Thoracic aorta endothelial cell (primary cell): ENCODE data around the gene EEIG1. TPM values are rescaled to one million over a fixed set of nuclear protein-coding genes. Genes with fewer than 3 reads are reported as not detected.

Experiments used
- total RNA-seq: library from RNA; depleted of rRNA; stranded (reverse); fragments of >200 nt; gene quantifications from 2 replicates; pipeline ENCODE4 v1.2.3, GENCODE V29; 2012

Gene EEIG1
- total RNA-seq: 6.4 and 8.2 TPM in 2 replicates

DNA sequence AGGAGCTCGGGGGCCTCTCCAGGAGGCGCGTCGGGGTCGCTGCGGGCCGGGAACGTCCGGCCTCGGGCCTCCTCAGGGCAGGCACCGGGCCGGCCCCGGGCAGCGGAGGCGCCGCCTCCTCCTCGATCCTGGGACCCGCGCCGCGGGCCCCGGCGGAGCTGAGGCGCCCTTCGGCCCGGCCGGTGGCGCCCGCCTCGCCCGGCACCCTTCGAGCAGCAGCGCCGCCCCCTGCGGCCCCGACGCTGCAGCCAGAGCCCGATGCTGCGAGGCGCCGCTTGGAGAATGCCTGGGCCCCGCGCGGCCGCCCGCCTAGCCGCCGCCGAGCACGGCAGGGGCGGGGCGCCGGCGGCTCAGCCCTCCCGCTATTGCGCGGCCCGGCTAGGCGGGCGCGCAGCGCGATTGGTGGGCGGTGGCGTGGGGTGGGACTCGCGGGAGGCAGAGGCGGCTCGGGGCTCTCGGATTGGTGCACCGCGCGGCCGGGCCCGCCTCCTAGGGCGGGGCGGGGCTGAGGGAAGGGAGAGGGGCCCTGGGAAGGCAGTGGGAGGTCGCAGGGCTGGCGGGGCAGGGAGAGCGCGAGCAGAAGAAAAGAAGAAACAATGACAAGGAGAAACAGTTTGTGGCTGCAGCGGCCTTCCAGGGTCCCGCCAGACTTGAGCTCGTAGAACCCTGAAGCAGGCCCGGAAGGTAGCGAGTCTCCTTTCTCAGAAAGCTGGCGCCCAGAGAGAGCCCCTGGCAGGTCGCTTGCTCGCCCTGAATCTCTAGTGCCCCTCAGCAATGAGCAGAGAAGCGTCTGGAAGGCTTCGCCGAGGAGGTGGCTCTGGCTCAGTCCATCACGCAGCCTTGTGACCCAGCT, at the start of gene EEIG1:
TSS of gene EEIG1 (minus strand) at position 284 of the 853 bp plus-strand sequence. CDS start 852 bp downstream, outside the sequence.

DNA sequence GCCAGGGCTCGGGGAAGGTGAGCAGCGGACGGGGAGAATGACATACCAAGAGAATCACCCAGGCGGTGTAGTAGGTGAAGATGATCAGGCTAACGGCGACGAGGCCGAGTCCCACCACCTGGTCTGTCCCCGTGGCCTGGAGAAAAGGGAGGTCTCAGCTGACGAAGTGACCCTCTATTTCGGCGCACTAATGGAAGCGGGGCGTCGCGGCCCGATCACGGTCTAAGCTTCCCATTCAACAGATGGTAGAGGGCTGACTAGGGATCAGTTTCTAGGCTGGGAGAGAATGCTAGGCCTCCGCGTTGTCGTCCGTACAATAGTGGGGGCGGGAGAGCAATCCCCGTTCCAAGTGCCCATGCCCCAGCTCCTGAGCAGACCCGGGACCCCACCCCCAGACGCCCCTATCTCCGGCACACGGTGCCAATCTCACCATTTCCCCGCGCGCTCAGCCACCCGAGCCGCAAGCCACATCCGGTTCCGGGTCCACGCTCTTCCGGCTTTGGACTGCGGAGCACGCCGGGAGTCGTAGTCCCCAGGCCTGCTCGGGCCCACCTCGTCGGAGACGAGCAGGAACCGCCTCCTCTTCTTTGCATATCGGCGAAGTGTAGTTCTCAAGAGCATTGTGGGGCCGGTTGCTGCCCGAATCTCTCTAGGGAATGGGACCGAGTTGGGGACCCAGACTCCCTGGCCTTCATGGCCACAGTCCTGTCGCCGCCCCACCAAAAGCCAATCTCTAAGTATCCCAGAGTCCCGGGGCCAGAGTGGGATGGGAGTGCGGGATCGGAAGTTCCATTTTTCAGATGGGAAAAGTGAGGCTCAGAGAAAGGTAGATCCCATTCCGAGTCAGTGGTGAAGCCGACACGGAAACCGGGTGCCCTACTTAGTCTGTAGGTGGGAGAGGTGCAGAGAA, 43.1 kb downstream of the EEIG1 start, which contains the start of gene DPM2:
TSS of gene DPM2 (minus strand) at position 467 of the 910 bp plus-strand sequence. CDS start at position 433, 34 bp downstream.

Other genes starting within 250 kb of the EEIG1 start
- 9.2 and 10.1 TPM in 2 replicates for gene TOR2A, start 245.7 kb downstream of the EEIG1 start, total RNA-seq
- gene SH2D3C, start 202.3 kb downstream of the EEIG1 start, total RNA-seq: 39.9 and 61.7 TPM in 2 replicates
- 77.0 and 88.0 TPM in 2 replicates for gene CDK9, start 195.0 kb downstream of the EEIG1 start, total RNA-seq
- 102 and 107 TPM in 2 replicates for gene FPGS, start 178.1 kb downstream of the EEIG1 start, total RNA-seq
- 145 and 215 TPM in 2 replicates for gene ENG, start 126.3 kb downstream of the EEIG1 start, total RNA-seq
- 60.4 and 80.7 TPM in 2 replicates for gene AK1, start 103.3 kb downstream of the EEIG1 start, total RNA-seq
- 29.4 and 30.4 TPM in 2 replicates for gene ST6GALNAC6, start 81.4 kb downstream of the EEIG1 start, total RNA-seq
- 51.1 and 66.1 TPM in 2 replicates for gene ST6GALNAC4, start 63.9 kb downstream of the EEIG1 start, total RNA-seq
- gene PIP5KL1, start 50.2 kb downstream of the EEIG1 start, total RNA-seq: 0.27 and 0.43 TPM in 2 replicates
- 12.2 and 16.2 TPM in 2 replicates for gene DPM2, start 43.1 kb downstream of the EEIG1 start, total RNA-seq
- 6.6 and 7.7 TPM in 2 replicates for gene NAIF1, start 86.3 kb upstream of the EEIG1 start, total RNA-seq
- gene SLC25A25, start 87.2 kb upstream of the EEIG1 start, total RNA-seq: 13.2 and 14.0 TPM in 2 replicates
- 56.1 and 57.6 TPM in 2 replicates for gene PTGES2, start 146.7 kb upstream of the EEIG1 start, total RNA-seq
- gene LCN2, start 168.5 kb upstream of the EEIG1 start, total RNA-seq: not detected in 2 replicates
- 37.6 and 39.0 TPM in 2 replicates for gene BBLN, start 179.3 kb upstream of the EEIG1 start, total RNA-seq
- gene CIZ1, start 210.6 kb upstream of the EEIG1 start, total RNA-seq: 33.6 and 47.6 TPM in 2 replicates
- gene DNM1, start 222.4 kb upstream of the EEIG1 start, total RNA-seq: 0.57 and 0.66 TPM in 2 replicates